ENCODE data around the gene FAM228B. TPM values are rescaled to one million over a fixed set of nuclear protein-coding genes. Genes with fewer than 3 reads are reported as not detected.

The FAM228B gene
- total RNA-seq: 18.7 TPM

DNA sequence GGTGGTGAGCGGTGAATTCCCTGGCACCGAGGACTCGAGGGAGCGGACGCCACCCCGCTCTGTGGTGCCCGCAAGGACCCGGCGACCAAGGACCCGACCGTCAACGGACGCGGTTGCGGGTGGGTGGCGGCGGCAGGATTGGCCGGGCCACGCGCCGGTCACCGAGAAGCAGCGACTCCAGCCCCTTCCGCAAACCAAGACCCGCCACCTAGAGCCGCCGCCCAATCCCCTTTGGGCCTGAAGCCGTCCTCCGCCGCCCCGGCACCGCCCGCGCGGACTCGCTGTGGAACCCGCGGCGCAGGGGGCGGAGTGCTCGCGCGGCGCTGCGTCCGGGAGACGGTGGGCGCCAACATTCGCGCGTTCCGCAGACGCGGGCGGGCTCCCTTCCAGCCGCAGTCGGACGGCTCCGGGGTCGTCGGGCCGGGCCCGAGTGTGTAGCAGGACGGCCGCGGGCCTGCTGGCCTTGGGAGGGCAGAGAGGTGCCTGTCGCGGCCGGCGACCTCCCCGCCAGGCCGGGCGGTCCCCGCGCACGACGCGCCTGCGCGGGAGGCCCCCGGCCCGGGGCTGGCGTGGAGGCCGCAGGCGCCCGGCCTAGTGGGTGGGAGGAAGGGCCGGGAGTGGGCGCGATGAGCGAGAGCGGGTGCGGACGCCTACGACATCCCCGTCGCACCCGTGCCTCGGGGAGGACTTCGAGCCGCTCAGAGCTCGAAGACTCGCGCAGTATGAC lies at the start of gene FAM228B, which contains the start of gene PFN4:
Gene FAM228B (plus strand): TSS at position 275 of the 727 bp plus-strand sequence. CDS start 893 bp downstream, outside the sequence.
Gene PFN4 (minus strand): TSS at position 140 of the 727 bp plus-strand sequence. CDS start 799 bp downstream, outside the sequence.

DNA sequence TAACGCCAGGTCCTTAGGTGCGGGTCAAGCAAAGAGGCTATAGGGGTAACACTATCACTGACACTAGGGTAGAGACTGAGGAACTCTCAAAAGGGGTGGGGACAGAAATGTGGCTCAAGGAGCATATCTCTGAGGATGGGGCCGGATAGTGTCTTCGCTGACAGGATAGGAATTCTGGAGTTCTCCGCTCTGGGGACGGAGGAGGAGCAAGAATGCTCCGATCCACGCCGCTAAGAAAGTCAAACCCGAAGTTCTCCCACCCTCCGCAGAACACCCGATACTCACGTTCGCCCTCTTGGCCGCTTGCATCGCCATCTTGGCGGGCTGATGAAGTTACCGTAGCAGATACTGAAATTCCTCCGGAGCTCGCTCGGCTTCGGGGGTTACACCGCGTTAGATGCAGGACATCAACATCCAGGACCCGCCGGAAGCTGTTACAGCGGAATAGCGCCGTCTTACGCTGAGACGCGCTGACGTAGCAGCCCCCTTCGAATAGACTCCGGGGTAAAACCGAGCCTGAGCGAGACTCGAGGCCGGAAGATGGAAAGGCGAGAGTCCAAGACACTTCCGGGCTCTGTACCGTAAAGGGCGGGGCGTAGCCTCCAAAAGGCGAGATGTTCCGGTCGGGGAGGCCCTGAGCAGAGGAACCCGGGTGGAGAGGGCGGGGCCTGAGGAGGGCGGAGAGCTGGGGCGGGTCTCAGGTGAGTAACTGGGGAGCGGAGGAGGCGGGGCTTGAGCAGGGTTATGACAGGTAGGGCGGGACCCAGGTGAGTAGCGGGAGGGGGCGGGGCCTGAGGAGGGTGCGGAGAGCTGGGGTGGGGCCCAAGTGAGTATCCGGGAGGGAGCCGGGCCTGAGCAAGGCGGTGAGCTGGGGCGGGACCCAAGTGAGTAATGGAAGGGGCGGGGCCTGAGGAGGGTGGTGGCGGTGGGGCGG lies 47.1 kb upstream of the FAM228B start, which contains the start of gene SF3B6:
Gene SF3B6 (minus strand): TSS at position 412 of the 934 bp plus-strand sequence. CDS start 97 bp downstream, at position 315.

DNA sequence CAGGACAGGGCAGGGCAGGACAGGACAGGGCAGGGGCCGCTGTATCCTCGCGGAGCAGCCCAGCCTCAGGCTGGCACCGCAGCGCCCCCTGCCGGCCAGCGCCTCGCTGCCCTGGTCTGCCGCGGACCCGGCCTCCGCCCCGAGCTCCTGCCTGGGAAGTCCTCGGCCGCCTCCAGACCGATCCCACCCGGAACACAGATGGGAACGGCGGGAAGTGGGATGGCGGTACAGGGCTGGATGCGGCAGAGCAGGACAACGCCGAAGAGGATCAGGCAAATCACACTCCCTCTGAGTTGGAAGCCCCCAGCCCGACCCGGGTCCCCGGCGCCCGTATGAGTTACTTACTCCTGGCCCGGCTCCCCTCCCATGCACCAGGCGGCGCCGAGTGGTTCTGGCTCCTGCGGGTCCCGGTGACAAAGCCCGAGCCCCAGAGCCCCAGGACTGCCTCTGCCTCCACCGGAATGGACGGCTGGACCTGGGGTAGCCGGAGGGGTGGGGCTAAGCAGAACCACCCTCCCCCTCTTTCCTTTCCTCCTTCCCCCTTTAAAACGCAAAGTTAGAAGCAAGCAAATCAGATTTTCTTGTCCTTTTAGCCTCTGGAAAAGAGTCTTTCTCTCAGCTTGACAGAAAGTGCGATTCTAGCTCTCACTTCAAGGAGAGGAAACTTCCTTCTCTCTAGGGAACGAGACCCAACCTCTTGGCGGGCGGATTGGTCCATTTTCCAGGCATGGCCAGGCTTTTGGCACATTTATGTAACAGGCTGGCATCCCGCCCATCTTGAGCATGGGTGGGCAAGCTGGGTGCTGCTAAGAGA lies 38.7 kb upstream of the FAM228B start, which contains the start of gene TP53I3:
Gene TP53I3 (minus strand): TSS at position 449 of the 814 bp plus-strand sequence. CDS start 508 bp downstream, outside the sequence.

DNA sequence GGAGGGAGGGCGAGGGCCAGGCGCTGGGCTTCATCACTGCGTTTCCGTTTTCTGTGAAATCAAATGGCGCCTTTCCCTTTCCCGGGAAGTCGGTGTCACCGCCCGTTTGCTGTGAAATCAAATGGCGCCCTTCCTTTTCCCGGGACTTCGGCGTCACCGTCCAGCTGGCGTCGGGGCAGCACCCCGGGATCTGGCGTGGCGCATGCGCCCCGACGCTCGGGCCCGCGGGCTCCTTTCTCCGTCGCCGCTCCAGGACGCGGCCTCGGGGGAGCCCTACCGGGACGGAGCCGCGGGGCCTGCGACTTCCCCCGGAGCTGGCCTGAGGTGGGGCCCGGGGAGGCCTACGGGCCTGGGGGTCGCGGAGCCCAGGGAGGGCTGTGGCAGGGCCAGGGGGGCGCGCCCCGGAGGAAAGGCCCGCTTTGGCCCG lies 51.6 kb downstream of the FAM228B start, which contains the start of gene FAM228A:
Gene FAM228A (plus strand): TSS at position 203 of the 427 bp plus-strand sequence. CDS start 428 bp downstream, outside the sequence.

Other genes with a start within 250 kb of the FAM228B start
- 30.5 TPM for gene ATAD2B, start 196.3 kb upstream of the FAM228B start, total RNA-seq
- 15.2 TPM for gene UBXN2A, start 183.0 kb upstream of the FAM228B start, total RNA-seq
- 2.2 TPM for gene MFSD2B, start 113.4 kb upstream of the FAM228B start, total RNA-seq
- gene WDCP, start 76.1 kb upstream of the FAM228B start, total RNA-seq: 12.4 TPM
- 5.9 TPM for gene FKBP1B, start 73.7 kb upstream of the FAM228B start, total RNA-seq
- gene SF3B6, start 47.1 kb upstream of the FAM228B start, total RNA-seq: 94.9 TPM
- 42.1 TPM for gene TP53I3, start 38.6 kb upstream of the FAM228B start, total RNA-seq
- gene PFN4, start 135 bp upstream of the FAM228B start, total RNA-seq: 2.6 TPM
- gene FAM228A, start 51.6 kb downstream of the FAM228B start, total RNA-seq: 1.7 TPM
- gene ITSN2, start 237.1 kb downstream of the FAM228B start, total RNA-seq: 35.0 TPM

All from metanephros (tissue), 1 donor.